Panc1 (cell line): Measurements from ENCODE around the gene KANSL2.
"Not testable (repeated sequence)": the region's sequence is repeated elsewhere in the genome, so short reads cannot be mapped to it uniquely, and the experiment has no call there.

Experiments
- POLR2AphosphoS5 ChIP-seq: IDR thresholded peaks from 2 replicates; pipeline ENCODE4 v1.6.1; 2012; ENCODE audit warnings: mild to moderate bottlenecking, low read depth, low read length, moderate library complexity
- SIN3A ChIP-seq: IDR thresholded peaks from 2 replicates; pipeline ENCODE4 v1.6.1; 2012; ENCODE audit warnings: low read depth, mild to moderate bottlenecking, low read length, moderate library complexity, borderline replicate concordance; ENCODE audit not compliant: insufficient read depth
- TF ChIP-seq, protein P1 (sequence below): fragments of 450-650 bp; IDR thresholded peaks from 2 replicates; pipeline ENCODE4 v1.5.1; 2017; ENCODE audit warnings: mild to moderate bottlenecking

DNA sequence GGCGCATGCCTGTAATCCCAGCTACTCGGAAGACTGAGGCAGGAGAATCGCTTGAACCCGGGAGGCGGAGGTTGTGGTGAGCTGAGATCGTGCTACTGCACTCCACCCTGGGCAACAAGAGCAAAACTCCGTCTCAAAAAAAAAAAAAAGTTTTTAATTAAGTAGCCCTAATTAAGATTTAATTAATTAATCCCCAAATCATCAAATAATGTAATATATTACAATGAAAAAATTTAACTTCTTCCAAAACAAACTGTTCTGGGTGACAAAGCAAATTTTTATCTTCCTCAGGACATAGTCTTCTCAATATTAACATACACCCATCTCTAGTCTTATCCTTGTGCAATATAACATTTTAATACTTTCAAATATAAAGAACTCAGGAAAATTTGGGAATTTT, 16.8 kb upstream of the KANSL2 start:
- TF ChIP-seq, protein P1, sequence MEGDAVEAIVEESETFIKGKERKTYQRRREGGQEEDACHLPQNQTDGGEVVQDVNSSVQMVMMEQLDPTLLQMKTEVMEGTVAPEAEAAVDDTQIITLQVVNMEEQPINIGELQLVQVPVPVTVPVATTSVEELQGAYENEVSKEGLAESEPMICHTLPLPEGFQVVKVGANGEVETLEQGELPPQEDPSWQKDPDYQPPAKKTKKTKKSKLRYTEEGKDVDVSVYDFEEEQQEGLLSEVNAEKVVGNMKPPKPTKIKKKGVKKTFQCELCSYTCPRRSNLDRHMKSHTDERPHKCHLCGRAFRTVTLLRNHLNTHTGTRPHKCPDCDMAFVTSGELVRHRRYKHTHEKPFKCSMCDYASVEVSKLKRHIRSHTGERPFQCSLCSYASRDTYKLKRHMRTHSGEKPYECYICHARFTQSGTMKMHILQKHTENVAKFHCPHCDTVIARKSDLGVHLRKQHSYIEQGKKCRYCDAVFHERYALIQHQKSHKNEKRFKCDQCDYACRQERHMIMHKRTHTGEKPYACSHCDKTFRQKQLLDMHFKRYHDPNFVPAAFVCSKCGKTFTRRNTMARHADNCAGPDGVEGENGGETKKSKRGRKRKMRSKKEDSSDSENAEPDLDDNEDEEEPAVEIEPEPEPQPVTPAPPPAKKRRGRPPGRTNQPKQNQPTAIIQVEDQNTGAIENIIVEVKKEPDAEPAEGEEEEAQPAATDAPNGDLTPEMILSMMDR, result not testable (repeated sequence)
- TF ChIP-seq POLR2AphosphoS5, SIN3A: not testable (repeated sequence)
